ENCODE results near the gene LNX1.

The LNX1 gene

DNA sequence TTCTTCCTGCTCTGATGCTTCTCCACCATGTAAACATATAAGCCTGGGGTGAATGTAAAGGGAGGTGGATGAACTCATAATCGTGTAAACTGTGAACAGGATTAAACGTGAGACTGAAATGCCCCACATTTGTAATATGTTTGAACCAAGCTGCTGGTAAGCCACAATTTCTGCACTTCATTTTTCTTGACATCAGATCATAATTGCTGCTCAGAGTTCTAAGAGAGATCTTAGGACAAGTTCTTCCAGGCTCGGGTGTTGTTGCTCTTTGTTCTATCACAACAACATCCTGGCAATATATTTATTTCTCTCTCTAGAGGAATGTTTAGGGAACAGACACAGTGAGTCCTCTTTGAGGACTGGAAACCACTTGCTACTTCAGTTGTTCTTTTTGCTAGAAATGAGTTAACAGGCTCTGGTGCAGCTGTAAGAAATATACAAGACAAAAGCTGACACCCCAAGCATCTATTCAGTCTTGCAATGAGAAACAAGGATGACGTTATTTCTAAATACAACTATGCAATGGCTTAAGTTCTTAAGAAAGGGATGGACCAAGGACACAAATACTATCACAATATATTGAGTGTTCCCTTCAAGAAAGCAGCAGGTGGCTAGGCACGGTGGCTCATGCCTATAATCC, 59.6 kb downstream of the LNX1 start:
- no peak for DNase-seq

DNA sequence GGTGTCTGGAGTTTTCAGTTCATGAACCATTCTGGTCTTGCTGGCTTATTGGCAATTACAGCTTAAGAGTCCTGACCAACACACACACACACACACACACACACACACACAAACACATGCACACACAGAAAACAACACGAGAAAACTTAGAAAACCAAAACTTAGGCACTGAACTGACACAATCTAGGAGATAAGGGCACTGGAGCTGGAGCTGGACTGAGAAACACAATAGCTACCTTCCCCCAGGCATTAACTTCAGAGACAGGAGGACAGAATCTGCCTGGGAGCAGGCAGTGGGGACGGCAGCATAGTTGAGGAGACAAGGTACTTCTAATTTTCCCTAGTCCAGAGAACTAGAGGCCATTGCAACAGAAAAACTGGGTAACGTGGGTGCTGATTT, 62.3 kb downstream of the LNX1 start:
- no peak for DNase-seq

DNA sequence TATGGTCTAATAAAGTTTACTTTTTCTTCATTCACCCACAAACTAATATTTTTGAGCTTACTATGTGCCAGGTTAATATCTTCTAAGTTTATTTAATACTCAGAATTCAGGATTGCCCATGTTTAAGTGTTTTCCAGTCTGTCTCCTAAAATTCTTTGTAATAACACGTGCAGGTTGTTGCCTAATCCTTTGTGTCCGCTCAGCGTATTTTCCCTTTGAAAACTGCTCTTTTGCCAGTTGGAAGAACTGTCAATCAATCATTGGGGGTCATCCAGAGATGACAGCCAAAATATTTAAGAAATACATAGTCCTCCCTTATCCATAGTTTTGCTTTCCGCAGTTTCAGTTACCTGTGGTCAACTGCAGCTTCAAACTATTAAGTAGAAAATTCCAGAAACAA, 63.4 kb downstream of the LNX1 start:
- DNase-seq: no peak

DNA sequence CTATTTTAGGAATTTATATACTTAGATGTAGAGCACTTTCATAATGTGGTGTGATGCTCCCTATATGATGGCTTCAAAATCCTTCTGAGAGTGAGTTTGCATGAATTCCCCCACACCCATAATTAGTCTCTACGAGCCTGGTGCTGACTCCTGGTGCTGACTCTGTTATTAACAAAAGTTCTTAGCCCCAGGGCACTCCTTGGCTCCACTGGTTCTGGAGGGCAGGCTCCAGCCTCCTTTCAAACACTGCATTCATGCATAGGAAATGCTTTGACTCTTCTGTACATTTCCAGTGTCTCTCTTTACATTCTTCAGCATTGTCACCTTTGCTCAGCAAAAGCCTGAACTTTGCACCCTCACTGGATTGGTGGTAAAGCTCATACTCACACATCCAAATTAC, 64.0 kb downstream of the LNX1 start:
- DNase-seq: no peak

DNA sequence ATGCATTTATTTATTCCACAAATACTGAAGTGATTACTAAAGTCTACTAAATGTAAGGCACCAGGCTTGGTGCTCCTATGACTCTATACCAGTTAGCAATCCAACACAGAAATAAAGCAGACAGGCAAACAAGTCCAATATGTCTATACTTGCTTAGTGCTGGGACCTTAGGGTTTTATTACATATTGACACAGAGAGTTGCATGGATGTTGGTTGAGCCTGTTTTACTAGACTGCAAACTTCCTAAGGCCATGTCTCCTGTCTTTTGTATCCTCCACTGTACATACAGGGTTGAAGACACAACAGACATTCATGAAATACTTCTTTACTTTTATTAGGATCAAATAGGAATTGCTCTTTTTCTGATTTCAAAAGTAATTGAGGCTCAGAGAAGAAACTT, 69.0 kb downstream of the LNX1 start:
- no peak for DNase-seq

DNA sequence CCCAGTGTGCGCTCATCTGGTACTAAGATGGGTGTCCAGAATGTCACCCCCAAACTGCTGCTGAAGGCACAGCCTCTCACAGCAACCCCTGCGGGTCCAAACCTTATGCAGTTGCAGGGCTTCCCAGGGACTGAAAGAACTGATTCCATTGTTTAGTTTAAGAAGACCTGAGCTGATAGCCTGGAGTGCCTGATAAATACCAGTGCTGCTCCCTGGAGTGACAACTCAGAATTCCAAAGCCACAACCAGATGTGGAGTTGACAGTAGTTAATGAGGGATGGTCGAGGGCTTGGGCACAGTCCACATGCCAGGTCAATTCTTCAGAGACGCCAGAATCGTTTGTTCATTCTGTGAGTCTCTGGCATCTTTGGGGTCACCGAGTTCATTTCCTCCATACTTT, 71.2 kb downstream of the LNX1 start:
- DNase-seq: no peak

DNA sequence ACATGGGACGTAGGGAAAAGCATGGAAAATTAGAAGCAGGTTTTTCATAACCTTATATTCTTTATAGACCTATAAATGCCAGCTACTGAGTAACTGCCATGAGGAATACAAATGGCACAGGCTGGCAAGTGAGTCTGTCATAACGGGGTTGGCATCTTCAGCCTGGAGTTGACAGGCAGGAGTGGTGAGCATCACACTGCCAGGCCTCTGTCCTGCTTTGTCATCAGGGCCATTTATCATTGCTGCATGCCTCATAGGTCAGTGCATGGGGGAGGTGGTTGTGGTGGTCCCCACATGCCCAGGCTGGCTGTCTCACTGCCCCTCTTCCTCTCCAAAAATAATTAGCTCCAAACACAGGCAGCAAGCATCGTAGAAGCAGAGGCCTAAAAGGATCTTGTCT, 72.5 kb downstream of the LNX1 start:
- DNase-seq: no peak

DNA sequence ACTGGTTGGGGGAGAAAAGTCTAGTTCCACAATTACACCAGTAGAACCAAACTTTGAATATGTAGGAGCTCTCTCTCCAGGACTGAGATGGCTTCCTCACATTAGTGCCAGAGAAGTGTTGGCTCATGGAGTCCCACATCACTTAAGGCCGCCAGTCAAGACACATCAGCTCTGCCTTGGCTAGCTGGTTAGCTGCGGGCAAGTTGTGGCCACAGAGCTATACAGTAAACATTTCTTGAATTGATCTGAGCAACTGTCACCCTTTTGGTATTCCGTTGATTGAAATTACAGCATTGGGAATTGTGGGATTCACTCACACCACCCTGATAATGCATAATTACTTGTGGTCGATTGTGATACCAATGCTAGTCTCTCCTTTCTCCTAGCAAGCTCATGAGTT, 76.2 kb downstream of the LNX1 start:
- no peak for DNase-seq

DNA sequence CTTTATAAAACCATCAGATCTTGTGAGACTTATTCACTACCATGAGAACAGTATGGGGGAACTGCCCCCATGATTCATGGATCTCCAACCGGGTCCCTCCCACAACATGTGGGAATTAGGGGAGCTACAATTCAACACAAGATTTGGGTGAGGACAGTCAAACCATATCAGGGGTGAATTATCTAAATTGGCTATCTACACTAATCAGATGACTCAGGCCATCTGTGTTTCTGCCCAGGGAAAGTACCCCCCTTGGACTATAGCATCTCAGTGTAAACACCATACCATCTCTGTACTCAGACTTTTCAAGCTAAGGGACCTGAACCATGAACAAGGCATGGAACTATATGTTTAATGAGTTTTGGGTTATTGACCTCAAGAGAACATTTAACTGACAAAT, 76.8 kb downstream of the LNX1 start:
- no peak for DNase-seq

DNA sequence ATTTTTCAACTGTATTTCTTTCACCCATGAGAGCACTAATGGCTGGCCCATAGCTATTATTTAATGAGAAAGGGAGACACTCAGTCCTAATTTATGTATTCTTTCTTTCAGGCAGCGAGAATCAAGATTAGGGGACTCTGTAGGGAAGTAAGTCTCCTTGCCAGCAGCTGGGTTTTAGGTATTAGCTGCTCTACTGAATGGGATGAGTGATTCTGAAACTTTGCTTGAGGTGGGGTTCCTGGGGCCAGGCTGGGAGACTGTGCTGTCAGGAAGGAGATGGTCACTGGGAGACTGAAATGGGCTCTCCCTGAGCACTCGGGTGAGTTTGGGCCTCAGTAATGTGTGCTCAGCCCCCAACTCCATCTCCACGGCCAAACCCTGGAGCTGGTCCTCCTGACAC, 78.7 kb downstream of the LNX1 start:
- DNase-seq: no peak

DNA sequence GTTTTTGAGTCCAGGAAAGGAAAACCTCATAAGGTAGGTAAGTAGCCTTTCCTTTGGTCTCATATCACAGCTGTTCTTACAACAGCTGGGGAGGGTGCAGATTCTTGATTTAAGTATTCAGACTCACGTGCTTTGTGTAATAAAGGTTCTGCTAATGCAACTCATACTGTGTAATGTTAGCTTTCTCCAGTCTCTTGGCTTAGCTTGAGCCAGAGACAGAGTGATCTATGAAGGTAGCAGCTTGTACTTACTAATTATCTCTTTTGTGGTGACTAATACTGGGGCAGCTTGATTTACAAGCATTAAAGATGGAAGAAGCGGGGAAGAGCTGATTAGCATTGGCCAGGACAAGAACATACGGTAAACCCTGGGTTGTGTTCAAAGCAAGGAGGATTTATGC, 80.3 kb downstream of the LNX1 start:
- DNase-seq: no peak

DNA sequence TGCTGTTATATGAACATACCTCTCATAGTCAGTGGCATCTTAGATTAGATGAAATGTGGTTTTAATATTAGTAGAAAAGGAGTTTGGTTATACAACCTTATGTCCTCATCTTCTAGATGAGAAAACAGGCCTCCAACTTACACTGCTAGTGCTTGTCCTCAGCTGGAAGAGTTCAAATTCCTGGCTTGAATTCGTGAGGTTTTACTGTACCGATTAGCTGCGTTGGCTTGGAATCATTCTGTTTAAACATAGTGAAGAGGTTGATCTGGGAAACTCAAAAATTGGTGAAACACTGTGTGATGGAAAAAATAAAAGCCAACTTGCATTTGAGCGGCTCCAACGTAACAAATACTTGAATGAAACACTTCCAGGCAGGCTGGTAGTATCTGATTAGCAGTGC, 81.0 kb downstream of the LNX1 start:
- DNase-seq: no peak

DNA sequence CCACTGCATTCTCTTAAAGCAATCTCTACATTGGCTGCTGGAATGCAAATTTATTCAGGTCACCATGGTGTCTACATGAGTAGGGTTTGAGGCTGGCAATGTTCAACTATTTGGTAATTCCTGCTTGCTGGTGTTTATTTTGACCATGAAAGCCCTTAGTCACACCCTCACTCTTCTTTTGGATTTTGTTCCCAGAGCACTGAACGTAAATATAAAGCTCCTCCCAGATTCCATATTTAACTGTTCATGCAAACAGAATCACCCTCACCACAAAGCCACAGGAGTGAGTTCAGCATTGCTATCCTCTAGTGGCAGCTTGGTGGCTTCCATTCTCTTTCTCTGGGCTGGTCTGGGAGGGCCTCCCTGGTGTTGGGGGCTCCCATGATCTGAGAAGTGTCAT, 82.8 kb downstream of the LNX1 start:
- DNase-seq: no peak

DNA sequence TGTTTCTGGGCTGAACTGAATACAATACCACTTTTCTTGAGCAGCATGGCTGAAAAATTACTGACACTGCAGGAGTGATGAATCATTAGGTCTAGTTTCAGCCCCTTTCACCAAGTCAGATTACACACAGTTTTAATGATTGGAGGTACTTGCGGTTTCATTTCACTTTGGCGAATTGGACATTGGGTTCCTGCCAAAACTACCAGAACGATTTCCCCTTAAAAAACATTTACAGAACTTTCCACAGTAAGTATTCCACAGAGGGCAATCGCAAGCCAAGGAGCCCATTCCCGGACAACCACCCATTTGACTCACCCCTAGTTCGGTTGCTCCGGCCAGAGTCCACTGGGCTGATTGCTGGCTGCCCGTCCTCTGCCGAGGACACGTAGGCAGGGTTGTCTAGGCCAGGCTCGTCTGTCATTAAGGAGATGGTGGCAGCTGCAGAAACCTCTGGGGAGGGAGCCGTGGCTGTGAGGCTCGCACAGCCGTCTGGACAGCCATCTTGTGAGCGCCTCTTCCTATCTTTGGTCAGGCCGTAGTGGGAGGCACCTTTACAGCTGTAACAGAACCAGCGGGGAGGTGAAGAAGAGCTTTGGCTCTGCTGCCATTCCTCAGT, 83.5 kb downstream of the LNX1 start:
- no peak for DNase-seq

DNA sequence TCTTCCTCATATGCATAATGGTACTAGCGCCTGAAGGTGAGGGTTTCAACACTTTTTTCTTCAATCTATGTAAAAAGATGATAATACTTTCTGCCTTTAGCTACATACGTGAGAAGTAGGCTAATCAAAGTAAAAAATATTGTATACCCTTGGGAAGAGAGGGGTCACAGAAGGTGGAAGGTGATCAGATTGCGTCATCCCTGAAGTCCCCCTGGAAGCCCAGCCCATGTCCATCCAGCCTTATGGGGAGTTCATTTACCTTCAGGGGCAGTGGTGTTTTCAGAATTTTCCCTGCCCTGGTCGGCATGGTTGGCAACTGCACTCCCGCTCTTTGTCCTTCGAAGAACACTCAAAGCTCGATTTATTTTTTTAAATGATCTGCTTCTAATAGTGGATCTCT, 84.2 kb downstream of the LNX1 start:
- no peak for DNase-seq

DNA sequence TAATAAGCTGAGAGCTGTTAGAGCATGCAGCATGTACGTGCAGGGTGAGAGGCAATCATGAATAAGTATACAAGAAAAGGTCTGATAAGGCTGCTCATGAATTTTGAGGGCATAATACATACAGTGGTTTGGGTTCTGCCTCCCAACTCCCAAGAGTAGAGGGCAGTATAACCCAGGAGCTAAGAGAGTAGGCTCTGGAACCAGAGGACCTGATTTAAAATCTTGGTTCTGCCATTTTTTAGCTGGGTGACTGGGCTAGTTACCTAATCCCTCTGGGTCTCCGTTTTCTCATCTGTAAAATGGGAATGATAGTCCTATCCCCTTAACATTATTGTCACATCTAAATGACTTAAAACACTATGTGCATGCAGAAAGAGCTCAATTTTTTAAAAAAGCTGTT, 85.3 kb downstream of the LNX1 start:
- DNase-seq: no peak

DNA sequence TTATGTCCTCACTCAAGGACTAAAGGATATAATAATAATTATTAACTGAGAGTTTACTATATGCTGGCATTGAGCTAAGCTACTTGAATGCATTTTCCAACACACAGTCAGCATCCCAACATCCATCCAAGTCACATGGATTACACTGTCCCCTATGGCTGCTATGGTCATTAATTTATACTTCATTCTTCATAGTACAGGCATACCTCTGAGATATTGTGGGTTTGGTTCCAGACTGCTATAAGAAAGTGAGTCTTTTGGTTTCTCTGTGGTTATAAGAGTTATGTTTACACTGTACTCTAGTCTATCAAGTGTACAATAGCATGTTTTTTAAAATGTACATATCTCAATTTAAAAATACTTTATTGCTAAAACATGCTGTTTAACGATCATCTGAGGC, 89.2 kb downstream of the LNX1 start:
- DNase-seq: no peak

DNA sequence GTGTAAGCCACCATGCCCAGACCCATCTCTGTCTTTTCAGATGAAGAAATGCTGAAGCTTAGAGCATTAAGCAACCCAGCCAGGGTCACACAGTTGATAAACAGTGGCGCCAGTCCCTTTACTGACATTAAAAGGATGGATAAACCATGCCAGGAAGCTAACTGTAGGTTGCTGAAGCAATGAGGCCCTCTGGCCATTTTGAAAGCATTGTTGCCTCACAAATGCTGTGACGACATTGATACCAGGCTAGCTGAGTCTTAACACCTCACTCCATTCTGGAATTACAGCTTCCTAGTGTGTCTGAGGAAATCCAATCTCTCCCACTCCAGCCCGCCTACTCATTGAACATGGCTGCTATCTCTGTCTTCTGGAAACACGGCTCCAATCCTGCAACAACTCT, 89.7 kb downstream of the LNX1 start:
- no peak for DNase-seq

DNA sequence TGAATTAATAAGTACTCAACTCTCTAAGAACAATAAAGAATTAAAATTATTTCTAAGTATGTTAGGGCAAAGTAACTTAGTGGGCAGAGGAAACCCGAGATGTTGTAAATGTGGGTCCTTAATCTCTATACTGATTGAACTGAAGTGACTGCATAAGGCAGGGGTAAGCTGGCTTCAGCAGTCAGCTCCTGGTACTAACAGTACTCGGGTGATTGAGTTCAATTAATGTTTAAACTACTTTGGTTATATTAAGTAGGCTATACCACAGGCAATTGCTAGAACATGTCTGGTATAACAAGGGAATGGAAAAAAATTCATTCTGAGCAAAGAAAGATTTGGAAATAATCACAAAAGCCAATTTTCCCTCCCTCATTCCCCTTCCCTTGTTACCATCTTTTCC, 90.7 kb downstream of the LNX1 start:
- DNase-seq: no peak

DNA sequence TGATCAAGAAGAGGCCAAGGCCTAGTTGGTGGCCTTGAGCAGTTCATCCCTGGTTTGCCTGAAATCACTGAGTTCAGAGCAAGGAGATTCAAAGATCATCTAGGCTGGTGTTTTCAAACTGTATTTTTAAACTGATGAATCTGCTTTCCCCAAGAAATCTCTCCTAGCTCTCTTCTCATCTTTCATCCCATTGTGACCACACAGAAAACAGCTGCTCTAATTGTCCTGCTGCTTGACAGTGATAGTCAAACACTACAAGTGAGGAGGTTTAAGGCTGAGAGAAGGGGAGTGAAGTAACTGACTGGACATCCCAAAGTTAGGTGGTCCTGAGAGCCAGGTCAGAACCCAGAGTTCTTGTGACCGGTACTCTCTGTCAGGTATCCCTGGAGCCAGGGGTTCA, 91.5 kb downstream of the LNX1 start:
- no peak for DNase-seq

DNA sequence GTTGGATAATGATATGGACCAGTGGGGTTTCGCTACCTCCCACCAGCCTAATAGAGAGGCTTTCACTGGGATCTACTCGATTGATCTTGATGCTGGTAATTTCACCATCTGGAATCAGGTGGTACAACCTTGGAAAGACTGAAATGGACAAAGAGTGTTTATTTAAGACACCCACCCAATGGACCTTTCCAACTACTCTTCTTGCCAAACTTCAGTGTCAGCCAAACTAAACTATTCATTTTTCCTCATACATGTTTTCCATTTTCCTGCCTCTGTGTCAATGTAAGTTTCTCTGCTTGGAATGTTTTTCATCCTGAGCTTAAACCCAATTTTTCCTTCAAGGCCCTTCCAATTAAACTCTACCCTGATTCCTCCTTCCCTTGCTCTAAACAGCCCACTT, 92.6 kb downstream of the LNX1 start:
- DNase-seq: no peak

DNA sequence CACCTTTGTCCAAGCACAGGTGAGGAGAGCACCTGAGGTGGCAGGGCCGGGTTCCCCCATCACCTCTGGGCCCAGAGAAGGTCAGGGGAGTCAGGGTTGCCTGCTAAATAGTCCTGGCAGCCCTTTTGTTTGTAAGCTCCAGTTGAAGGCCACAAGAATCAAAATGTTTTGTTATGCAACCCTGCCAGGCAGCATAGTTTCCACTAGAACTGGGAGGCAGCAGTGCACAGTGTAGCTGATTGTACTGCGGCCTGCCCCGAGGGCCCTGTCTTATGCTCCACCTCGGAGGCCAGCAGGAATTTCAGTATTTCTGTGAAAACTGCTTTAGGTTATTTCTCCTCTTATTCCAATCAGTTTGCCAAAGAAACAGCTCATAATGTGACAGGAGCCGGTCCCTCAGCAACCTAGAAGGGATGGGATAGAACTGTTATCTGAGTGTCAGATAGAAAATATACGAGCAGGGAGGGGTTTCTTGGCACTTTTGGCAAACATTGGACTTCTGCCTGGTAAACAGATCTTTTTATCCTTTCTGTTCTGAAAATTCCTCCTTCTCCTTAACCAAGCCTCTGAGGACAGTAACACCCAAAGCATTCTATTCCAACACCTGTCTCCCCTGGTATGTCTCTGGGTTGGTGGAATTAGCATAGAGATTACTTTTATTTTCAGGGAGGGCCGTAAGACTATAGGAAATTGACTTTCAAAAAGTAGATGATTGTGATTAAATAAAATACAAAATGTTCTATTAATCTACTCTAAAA, 93.6 kb downstream of the LNX1 start:
- no peak for DNase-seq

DNA sequence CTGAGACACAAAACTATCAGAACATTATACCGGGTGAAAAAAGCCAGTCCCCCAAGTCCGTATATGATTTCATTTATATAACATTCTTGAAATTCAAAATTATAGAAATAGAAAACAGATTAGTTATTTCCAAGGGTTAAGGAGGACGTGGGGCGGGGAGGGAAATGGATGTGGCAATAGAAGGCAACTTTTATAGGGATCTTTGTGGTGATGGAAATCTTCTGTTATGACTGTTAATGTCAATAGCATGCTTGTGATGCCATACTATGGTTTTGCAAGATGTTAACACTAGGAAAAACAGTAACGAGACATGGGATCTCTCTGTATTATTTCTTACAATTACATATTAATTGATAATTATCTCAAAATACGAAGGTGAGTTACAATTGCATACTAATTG, 96.4 kb downstream of the LNX1 start:
- DNase-seq: no peak

DNA sequence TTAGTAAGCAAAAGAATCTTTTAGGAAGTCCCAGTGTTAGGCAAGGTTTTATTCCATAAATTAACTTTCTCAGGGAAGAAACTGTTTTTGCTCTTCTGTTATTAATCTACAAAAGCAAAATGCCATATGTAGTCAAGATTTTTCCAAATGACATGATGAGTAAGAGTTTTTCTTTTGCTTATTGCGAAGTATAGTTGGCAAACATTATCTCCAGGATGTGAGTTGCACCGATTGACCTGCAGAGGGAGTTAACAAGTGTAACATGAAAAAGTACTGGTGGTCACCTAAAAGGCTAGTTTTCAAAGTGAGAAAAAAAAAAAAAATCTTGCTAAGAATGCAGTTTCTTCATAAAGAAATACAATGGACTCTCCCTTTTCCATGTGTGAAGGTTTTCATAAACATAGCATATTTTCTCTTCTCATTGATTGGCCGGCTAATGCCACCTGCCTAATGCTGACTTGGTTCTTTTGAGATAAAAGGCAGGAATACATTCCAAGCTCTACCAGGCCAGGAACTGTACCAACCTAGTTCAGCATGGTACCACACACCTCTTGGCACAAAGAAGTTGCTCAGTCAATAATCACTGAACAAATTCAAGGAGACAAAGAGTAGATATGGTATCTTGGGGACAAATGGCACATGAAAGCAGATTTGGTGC, 100.2 kb downstream of the LNX1 start:
- DNase-seq: no peak
